Activated CD4-positive, alpha-beta T cell treated with anti-CD3 and anti-CD28 coated beads, Interleukin-2, amount 10 ng/mL, durations not matched to agents 24 days and 14 days (primary cell): ENCODE results near the gene DPP9. TPM values are rescaled to one million over a fixed set of nuclear protein-coding genes. Genes with fewer than 3 reads are reported as not detected.
"Not testable (repeated sequence)": the region's sequence is repeated elsewhere in the genome, so short reads cannot be mapped to it uniquely, and the experiment has no call there.

Source experiments
- DNase-seq: peaks from one replicate; pipeline ENCODE4 v3.0.0; 2022
- H3K27ac Mint-ChIP-seq: one replicate; pipeline ENCODE4 v1.8.0; 2022; ENCODE audit warnings: mild to moderate bottlenecking, mixed read lengths
- H3K27me3 Mint-ChIP-seq: one replicate; pipeline ENCODE4 v1.8.0; 2022; ENCODE audit warnings: mixed read lengths
- H3K36me3 Mint-ChIP-seq: one replicate; pipeline ENCODE4 v1.8.0; 2022; ENCODE audit warnings: low read depth, mild to moderate bottlenecking, mixed read lengths
- H3K4me1 Mint-ChIP-seq: one replicate; pipeline ENCODE4 v1.8.0; 2021; ENCODE audit warnings: mixed read lengths
- H3K4me3 Mint-ChIP-seq: one replicate; pipeline ENCODE4 v1.8.0; 2022; ENCODE audit warnings: mild to moderate bottlenecking, moderate library complexity, mixed read lengths
- H3K9me3 Mint-ChIP-seq: one replicate; pipeline ENCODE4 v1.8.0; 2021; ENCODE audit warnings: mixed read lengths
- intact Hi-C: fragments of 100-400 bp; cut with micrococcal nuclease; formaldehyde crosslinking; loops from one replicate; pipeline ENCODE4 v1.15.1; 2023
- total RNA-seq: library from RNA; stranded (reverse); gene quantifications from 2 replicates; pipeline ENCODE4 v1.2.3, GENCODE V29; 2022

Gene DPP9
- total RNA-seq, 1 donor from 2014 or later: 95.9 TPM

GRCh38 chr19:4748589-4748988 lies 24.9 kb upstream of the DPP9 start:
- no peak overlapping the region for H3K4me3 Mint-ChIP-seq
- no peaks in the 10 kb centered on the region for H3K36me3 Mint-ChIP-seq
- H3K27me3 Mint-ChIP-seq: peaks cover 11% of the 10 kb centered on the region
- no peak overlapping the region for H3K27ac Mint-ChIP-seq
- no peaks in the 10 kb centered on the region for H3K9me3 Mint-ChIP-seq
- H3K4me1 Mint-ChIP-seq: peaks cover 2% of the 10 kb centered on the region
- no peak for DNase-seq
- intact Hi-C loops: no loop called here

DNA sequence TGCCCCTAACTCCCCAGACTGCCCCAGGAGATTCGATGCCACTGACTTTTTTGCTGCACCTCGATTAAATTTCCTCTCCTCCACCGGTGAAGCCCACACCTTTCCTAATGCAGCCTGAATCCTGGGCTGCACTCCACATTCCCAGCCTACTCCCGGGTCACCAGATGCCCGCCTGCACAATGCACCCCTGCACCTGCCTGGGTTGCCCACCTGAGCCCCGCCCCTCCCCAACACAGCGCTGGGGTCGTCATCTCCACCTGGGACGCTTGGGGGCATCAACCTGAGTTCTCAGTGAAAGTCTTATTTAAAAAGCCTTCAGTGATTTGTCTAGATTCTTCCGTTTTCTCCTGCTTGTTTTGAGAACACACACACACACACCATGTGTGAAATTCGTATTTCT lies 24.5 kb upstream of the DPP9 start:
- H3K36me3 Mint-ChIP-seq: no peaks in the 10 kb centered on the region
- peaks cover 13% of the 10 kb centered on the region for H3K27me3 Mint-ChIP-seq
- H3K9me3 Mint-ChIP-seq: no peaks in the 10 kb centered on the region
- H3K27ac Mint-ChIP-seq: no peak overlapping the region
- H3K4me3 Mint-ChIP-seq: no peak overlapping the region
- peaks cover 2% of the 10 kb centered on the region for H3K4me1 Mint-ChIP-seq
- intact Hi-C loops: no loop called here
- DNase-seq: no peak

- peaks cover 19% of the 10 kb centered on the region for H3K27me3 Mint-ChIP-seq
- no peaks in the 10 kb centered on the region for H3K36me3 Mint-ChIP-seq
- H3K9me3 Mint-ChIP-seq: no peaks in the 10 kb centered on the region
- H3K4me3 Mint-ChIP-seq: no peak overlapping the region
- H3K4me1 Mint-ChIP-seq: peaks cover 2% of the 10 kb centered on the region
- intact Hi-C loops: no loop called here
- H3K27ac Mint-ChIP-seq: no peak overlapping the region
- no peak for DNase-seq
These were observed 22.3 kb upstream of the DPP9 start for GRCh38 chr19:4745986-4746385.

GRCh38 chr19:4745175-4745574 lies 21.5 kb upstream of the DPP9 start:
- H3K4me1 Mint-ChIP-seq, DNase-seq, H3K36me3 Mint-ChIP-seq, H3K27ac Mint-ChIP-seq, intact Hi-C loops, H3K4me3 Mint-ChIP-seq, H3K9me3 Mint-ChIP-seq: not testable (repeated sequence)
- peaks cover 19% of the 10 kb centered on the region for H3K27me3 Mint-ChIP-seq

GRCh38 chr19:4744451-4745174 lies 21.0 kb upstream of the DPP9 start:
- no peak for DNase-seq
- no peak overlapping the region for H3K4me3 Mint-ChIP-seq
- intact Hi-C loops: no loop called here
- H3K36me3 Mint-ChIP-seq: no peaks in the 10 kb centered on the region
- H3K27ac Mint-ChIP-seq: no peak overlapping the region
- H3K4me1 Mint-ChIP-seq: peaks cover 2% of the 10 kb centered on the region
- no peaks in the 10 kb centered on the region for H3K9me3 Mint-ChIP-seq
- H3K27me3 Mint-ChIP-seq: peaks cover 19% of the 10 kb centered on the region

DNA sequence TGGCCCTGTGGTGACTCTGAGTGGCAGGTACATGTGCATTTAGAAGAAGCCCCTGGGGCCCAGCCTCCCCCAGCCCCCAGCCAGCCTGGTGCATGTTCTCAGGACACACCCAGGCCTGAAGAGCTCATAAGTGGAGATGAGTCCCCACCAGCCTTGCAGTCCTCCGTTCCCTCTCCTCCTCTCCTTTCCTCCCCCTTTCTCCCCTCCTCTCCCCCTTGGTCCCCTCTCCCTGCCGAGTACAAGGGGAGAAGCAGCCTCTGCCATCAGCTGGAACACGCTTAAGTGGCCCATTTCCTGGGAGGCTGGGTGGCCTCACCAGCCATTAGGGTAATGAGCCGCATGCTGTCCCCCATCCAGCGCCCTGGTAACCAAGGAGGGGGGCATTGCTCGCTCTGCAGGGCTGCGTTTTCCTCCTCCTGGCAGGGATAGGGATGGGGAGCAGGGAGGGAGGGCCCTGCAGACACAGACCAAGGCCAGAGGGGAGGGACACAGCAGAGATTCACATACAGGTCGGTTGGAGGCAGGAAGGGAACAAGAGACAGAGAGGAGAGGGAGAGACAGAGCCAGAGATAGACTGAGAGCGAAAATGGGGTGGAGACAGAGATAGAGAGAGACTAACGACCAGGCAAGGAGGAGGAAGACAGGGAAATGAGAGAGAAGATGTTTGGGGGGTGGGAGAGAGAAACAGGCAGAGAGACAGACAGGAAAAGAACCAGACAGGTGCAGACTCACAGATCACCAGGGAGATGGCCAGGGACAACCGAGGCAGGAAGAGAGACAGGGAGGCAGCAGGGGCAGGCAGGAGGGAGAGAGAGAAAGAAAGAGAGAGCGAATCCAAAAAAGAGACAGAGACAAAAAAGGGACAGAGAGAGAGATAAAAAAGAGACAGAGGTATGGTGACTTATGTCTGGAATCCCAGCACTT lies 19.3 kb upstream of the DPP9 start:
- Mint-ChIP-seq H3K27me3 (peaks cover 22% of the 10 kb centered on the region), H3K9me3 (no peaks in the 10 kb centered on the region), H3K4me3 (no peak overlapping the region), H3K4me1 (peaks cover 2% of the 10 kb centered on the region), H3K27ac (no peak overlapping the region), H3K36me3 (no peaks in the 10 kb centered on the region)
- no peak for DNase-seq
- intact Hi-C loops: no loop called here

DNA sequence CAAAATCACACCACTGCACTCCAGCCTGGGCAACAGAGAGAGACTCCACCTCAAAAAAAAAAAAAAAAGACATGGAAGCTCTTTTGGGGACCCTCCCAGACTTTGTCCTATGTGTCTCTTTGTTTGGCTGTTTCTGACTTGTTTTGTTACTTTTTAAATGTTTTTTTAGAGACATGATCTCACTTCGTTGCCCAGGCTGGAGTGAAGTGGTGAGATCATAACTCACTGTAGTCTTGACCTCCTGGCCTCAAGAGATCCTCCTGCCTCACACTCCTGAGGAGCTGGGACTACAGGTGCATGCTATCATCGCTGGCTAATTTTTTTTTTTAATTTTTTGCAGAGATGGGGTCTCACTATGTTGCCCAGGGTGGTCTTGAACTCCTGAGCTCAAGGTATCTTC lies 16.4 kb upstream of the DPP9 start:
- Mint-ChIP-seq H3K27ac (no peak overlapping the region), H3K27me3 (peaks cover 16% of the 10 kb centered on the region), H3K4me1 (peaks cover 2% of the 10 kb centered on the region), H3K9me3 (no peaks in the 10 kb centered on the region), H3K4me3 (no peak overlapping the region), H3K36me3 (no peaks in the 10 kb centered on the region)
- intact Hi-C loops: no loop called here
- no peak for DNase-seq

GRCh38 chr19:4738734-4739133 lies 15.1 kb upstream of the DPP9 start:
- intact Hi-C loops: no loop called here
- Mint-ChIP-seq H3K36me3 (no peaks in the 10 kb centered on the region), H3K9me3 (no peaks in the 10 kb centered on the region), H3K4me3 (no peak overlapping the region), H3K27me3 (peaks cover 18% of the 10 kb centered on the region), H3K27ac (no peak overlapping the region), H3K4me1 (peaks cover 2% of the 10 kb centered on the region)
- no peak for DNase-seq

- Mint-ChIP-seq H3K36me3 (no peaks in the 10 kb centered on the region), H3K4me3 (no peak overlapping the region), H3K27ac (no peak overlapping the region), H3K27me3 (peaks cover 17% of the 10 kb centered on the region), H3K4me1 (peaks cover 5% of the 10 kb centered on the region), H3K9me3 (no peaks in the 10 kb centered on the region)
- intact Hi-C loops: no loop called here
- no peak for DNase-seq
These were observed 14.4 kb upstream of the DPP9 start for GRCh38 chr19:4737955-4738600.

- intact Hi-C loops: loop anchor here (2.0 kb wide), 1 partner anchor 35 kb away; no protein-coding TSS in a partner anchor
- DNase-seq: no peak
- Mint-ChIP-seq H3K36me3 (no peaks in the 10 kb centered on the region), H3K4me3 (peak overlapping the region; percentile 24), H3K9me3 (no peaks in the 10 kb centered on the region), H3K4me1 (peaks cover 9% of the 10 kb centered on the region), H3K27ac (no peak overlapping the region), H3K27me3 (peaks cover 11% of the 10 kb centered on the region)
These were observed 10.2 kb upstream of the DPP9 start for GRCh38 chr19:4733755-4734345.

GRCh38 chr19:4732680-4733114 lies 9.1 kb upstream of the DPP9 start:
- Mint-ChIP-seq H3K27ac (no peak overlapping the region), H3K27me3 (peaks cover 4% of the 10 kb centered on the region), H3K4me3 (peak overlapping the region; percentile 24), H3K4me1 (peaks cover 9% of the 10 kb centered on the region), H3K36me3 (no peaks in the 10 kb centered on the region), H3K9me3 (no peaks in the 10 kb centered on the region)
- intact Hi-C loops: loop anchor here (1.0 to 2.0 kb wide), 4 partner anchors 8 to 72 kb away; partner anchors contain the start of gene FEM1A
- DNase-seq: peak; percentile 85

DNA sequence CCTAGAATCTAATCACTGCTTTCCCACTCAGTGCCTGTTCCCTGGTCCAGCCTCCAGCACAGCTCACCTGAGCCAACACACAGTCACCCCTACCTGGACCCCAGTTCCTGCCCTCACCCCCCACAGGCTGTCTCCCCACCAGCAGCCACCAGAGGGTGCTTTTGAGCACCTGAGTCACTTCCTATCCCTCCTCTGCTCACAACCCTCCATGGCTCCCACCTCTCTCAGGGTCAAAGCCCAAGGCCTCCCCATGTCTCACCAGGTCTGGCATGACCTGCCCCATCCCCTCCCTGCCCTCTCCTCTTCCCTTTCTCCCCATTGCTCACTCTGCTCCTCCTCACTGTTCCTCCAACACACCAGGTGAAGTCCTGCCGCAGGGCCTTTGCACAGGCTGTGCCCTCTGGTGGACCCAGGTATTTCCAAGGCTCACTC lies 7.1 kb upstream of the DPP9 start:
- peak; percentile 90 for DNase-seq
- Mint-ChIP-seq H3K27ac (no peak overlapping the region), H3K4me3 (no peak overlapping the region), H3K9me3 (no peaks in the 10 kb centered on the region), H3K36me3 (no peaks in the 10 kb centered on the region), H3K27me3 (peaks cover 4% of the 10 kb centered on the region), H3K4me1 (peaks cover 9% of the 10 kb centered on the region)
- intact Hi-C loops: no loop called here

DNA sequence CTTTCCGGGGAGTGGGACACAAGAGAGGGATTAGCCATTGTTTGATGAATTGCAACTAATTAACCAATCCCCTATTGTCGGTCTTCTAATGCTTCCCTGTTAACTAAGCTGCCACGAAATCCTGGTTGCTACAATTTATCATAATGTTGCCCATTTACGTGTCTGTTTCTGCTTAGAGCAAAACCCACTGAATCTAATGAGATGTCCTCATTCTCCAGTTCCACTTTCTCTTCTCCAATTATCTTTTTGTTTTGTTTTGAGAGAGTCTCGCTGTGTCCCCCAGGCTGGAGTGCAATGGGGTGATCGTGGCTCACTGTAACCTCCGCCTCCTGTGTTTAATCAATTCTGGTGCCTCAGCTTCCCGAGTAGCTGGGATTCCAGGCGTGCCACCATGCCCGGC lies 5.2 kb upstream of the DPP9 start:
- intact Hi-C loops: loop anchor here (10.0 kb wide), 1 partner anchor 956 kb away; the partner anchor contains the start of genes HSD11B1L and MICOS13
- peaks cover 26% of the 10 kb centered on the region for H3K4me1 Mint-ChIP-seq
- peaks cover 9% of the 10 kb centered on the region for H3K27me3 Mint-ChIP-seq
- no peak overlapping the region for H3K4me3 Mint-ChIP-seq
- H3K27ac Mint-ChIP-seq: no peak overlapping the region
- peaks cover 5% of the 10 kb centered on the region for H3K9me3 Mint-ChIP-seq
- H3K36me3 Mint-ChIP-seq: peaks cover 4% of the 10 kb centered on the region
- no peak for DNase-seq
